ENCODE data around the gene ZNF267.
A peak's percentile ranks its signal among the peaks of the same experiment; 100 is the strongest.
"Not testable (repeated sequence)": the region's sequence is repeated elsewhere in the genome, so short reads cannot be mapped to it uniquely, and the experiment has no call there.

Gene ZNF267

DNA sequence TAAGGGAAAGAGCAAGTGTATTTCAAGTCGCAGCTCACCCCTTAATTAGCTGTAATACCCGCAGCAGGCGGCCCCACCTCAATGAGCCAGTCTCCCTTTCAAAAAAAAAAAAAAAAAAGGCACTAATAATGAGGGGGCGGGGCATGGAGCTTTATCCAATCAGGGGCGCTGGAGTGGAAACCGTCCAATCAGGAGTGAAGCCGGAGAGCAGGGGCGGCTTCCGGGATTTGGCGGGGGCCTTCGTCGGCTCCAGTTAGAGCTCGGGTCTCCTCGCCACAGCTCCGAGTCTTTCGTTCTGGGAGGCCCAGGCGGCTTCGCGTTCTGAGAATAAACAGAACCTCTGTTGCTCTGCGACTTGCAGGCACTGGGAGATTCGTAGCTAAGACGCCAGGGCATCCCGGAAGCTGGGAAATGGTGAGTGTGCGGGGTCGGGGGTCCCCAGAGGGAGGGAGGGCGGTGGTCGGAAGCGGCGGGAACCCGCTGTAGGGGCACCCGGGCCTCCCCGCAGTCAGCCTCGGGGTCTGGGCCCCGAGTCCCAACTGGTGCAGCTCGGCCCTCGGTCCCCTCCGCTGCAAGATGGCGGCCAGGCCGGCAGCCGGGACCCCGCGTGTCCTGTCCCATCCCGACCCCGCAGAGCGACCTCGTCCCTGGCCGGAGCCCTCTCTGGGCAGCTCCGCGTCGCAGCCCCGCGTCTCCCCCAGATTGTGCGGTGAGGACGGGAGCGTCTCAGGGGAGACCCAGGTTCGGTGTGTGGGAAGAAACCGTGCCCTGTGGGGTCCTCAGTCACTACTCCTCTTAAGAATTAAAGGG lies at the start of gene ZNF267:
TSS of gene ZNF267 (plus strand) at position 252 of the 810 bp plus-strand sequence. CDS start at position 412, 160 bp downstream.
- peak; percentile 95 for DNase-seq

DNA sequence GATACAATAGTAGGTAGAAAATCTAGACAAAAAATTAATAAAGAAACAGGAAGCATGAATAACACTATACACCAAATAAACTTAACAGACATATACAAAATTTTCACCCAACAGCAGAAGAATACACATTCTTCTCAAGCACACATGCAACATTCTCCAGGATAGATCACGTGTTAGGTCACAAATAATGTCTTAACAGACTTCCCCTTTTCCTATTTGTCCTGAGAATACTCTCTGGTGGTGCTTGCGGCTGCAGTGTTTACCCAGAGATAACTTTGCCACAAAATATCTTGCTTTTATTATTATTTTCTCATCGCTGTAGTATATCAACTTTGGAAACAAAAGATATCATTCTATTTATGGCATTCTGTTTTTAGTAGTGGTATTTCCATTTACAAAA lies 40.6 kb upstream of the ZNF267 start:
- no peak for DNase-seq

- DNase-seq = not testable (repeated sequence)
These were observed 37.2 kb upstream of the ZNF267 start for GRCh38 chr16:31836396-31836795.

DNA sequence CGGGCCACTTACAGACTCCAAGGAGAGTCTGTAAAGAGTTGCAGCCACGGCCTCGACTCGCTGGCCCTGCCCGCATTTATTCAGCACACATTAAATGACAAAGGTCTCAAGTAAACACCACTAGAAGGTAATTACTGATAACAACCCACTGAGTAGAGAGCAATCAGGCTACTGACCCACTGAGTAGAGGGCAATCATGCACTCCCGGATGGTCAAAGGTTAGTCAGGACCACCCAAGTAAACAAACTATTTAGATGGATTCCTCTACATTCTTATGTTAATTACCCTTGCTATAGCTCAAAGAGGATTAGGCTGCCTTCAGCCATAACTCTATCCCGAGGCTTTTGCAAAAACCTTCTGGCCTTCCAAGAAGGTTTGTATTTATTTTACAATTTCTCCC lies 30.7 kb upstream of the ZNF267 start:
- no peak for DNase-seq

- DNase-seq = not testable (repeated sequence)
These were observed 25.0 kb upstream of the ZNF267 start for GRCh38 chr16:31848572-31848971.

- no peak for DNase-seq
These were observed 20.3 kb upstream of the ZNF267 start for GRCh38 chr16:31853291-31853690.

- no peak for DNase-seq
These were observed 13.1 kb upstream of the ZNF267 start for GRCh38 chr16:31860508-31860907.

DNA sequence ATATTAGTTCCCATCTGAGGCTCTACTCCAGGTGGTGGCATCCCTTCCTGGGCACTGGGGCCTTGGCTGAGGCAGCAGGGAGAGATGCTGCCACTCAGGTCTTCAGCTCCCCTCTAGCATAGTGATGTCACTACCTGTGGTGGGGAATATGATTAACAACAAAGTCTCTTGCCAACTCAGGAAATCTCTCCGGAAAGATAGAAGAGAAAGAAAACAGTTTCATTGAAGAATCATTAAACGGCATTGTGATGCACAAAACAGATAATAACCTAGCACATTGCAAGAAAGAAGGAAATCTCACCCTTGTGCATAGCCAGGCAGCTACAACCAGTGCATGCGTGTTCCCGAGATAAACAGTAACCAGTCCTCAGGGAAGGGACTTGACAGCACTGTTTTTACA lies 12.2 kb upstream of the ZNF267 start:
- DNase-seq = no peak

DNA sequence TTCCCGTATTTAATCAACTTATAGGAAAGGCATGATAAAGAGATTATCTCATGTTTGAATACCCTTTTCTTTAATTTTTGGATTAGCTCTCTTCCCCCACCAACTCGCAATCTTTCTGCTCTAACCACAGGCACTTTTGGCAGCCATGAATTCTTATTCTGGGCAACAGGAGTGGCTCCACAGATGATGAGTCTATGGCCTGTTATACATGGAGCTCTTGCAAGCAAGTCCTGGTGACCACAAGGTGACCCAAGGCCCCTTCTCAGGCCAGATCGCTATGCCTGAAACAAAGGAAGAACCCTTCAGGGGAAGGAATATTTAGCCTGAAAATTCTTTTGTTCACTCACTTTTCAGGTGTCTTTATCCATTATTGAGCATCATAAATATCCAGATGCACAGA lies 10.8 kb upstream of the ZNF267 start:
- no peak for DNase-seq

DNA sequence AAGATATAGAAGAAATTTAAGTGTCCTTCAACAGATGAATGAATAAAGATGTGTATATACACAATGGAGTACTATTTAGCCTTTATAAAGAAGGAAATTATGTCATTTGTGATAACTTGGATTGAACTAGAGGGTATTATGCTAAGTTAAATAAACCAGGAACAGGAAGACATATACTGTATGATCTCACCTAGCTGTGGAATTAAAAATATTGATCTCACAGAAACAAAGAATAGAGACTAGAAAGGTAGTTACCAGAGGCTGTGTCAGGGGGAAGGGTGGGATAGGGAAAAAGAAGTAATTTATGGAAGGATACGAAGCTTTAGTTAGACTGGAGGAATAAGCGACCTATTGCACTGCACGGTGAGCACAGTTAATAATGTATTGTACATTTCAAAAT lies 5.4 kb upstream of the ZNF267 start:
- DNase-seq = no peak

GRCh38 chr16:31868691-31869167 lies 4.9 kb upstream of the ZNF267 start:
- DNase-seq = peak; percentile 76

- peak; percentile 85 for DNase-seq
These were observed 4.0 kb upstream of the ZNF267 start for GRCh38 chr16:31869511-31870201.

DNA sequence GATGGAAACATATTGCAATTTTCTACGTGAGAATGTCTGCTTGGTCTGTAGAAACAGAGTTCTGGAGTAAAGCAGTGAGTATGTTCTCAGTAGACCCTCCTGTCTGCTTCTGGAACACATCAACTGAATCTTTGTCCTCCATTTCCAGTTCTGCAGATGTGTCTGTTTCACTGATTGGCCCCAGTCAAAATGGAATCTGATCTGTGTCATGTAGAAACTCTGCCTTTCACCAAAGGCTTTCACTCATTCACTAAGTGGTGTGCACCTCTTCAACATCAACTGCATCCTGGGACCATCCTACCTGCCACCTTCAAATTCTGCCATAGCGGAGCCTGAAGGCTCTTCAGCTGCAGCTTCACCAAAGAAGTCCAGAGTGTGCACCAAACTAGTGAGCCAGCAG lies 2.8 kb upstream of the ZNF267 start:
- DNase-seq = no peak

- DNase-seq = no peak
These were observed 2.1 kb upstream of the ZNF267 start for GRCh38 chr16:31871510-31871909.

DNA sequence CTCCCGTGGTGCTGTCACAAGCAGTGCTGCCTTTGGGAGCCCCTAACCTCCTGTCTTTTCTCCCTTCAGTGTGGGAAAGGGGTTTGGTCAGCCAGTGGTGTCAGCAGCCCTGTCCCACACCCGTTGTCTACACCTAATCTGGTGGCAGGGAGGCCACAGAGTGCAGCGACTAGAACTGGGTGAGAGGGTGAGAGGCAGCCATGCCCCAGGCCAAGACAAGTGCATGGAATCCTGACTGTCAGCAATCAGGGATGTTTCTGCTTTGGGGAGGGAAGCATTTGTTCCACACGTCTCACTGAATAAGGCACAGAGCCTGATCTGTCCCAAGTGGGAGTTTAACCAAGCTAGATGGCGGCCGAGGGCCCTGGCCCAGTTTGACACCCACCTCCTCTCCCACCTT lies 1.4 kb upstream of the ZNF267 start:
- DNase-seq = no peak

- peak; percentile 72 for DNase-seq
These were observed 932 bp downstream of the ZNF267 start for GRCh38 chr16:31874366-31875111.

DNA sequence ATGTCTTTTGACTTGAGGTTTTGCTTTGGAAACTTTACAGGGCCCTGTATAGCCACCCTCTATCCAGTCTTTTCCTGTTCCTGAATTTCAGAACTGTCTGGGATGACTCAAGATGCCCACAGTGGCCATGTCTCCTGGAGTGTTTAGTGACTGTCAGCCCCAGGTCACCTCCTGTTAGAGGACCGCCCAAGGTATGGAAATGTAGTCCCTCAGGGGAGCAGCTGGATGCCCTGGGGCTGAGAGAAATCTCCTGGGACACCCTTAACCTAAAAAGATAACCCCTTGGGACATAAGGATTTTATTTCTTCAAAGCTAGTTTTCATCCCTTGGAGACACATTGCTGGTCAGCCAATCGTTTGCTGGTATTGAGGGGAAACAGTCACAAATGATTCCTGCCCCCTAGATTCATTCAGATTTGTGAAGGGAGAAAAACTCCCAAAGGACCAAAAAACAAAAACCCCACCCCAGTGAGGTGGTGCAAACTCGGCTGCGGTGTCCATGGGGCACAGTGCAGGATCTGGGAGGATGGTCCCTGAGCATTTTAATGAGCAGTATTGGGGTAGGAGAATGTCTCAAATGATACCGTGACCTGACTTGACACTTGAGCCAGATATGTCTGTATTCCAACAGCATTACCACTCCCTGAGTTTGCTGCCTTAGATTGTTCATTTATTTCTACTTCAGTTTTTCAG lies 1.7 kb downstream of the ZNF267 start:
- DNase-seq = peak; percentile 25

- no peak for DNase-seq
These were observed 2.4 kb downstream of the ZNF267 start for GRCh38 chr16:31875928-31876547.

- DNase-seq = peak; percentile 62
These were observed 3.6 kb downstream of the ZNF267 start for GRCh38 chr16:31876951-31877828.

DNA sequence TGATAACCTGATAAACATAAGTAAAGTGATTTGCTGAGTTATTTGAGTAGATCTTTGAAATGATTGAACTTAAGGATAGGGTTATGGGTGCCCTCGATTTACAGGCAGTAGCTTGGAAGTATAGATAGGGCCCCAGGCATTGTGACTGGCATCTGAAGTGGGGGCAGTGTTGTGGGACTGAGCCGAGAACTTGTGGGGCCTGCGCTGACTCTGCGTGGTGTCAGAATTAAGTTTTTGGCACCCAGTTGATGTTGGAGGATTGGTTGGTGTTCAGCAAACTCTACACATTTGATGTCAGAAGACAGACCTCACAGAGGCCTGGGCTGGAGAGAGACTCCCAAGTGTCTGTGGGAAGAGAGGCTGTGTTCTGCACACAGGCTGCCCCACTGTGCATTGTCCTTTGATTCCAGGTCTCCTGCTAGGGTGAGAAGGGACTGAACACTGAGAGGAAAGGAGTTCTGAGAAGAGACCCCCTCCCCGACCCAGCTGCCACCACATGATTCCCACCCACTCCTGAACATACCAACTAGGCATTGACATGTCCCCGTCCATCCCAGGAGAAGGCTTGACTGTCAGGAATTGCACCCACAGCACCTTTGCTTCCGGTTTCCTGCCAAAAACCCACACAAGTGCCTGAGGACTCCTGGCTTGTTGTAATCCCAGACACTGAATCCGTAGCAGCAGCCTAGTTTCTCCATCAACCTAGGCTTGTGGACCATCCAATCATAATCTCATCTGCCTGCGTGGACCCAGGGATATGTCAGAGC lies 4.5 kb downstream of the ZNF267 start:
- no peak for DNase-seq

DNA sequence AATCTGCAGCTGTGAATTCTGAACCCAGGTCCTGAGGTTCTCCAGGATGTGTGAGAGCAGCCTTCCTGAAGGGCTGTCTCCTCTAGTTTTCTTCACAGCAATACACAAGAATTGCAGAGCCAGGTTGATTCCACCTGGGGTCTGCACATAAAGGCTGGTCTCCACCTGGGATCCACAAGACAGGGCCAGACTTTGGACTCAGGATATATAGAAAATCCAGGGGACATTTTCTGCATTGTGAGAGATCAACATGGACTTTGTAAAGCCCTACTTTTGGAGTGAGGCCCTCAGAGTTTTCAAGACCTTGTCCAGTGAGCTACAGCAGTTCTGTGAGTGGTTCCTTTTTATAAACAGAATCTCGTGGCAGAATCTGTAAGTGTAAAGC lies 6.3 kb downstream of the ZNF267 start:
- DNase-seq = no peak

Data from CD4-positive, alpha-beta T cell treated with Interferon gamma for 1 hour (primary cell).